Heart left ventricle (tissue), 13 donors: ENCODE measurements around the gene AKAP5.

Experiments
- CTCF ChIP-seq, 12 donors: fragments of 200-600 bp; sonication (generic) in 4 of 12; IDR thresholded peaks; one replicate each; pipeline versions ENCODE4 v1.5.0 to v1.8.0; 2018 to 2022; ENCODE audit warnings: antibody characterized with exemption in 12 of 12, mild to moderate bottlenecking in 5 of 12
- POLR2A ChIP-seq, 2 donors: fragments of 450-650 bp; IDR thresholded peaks; one replicate each; pipeline ENCODE4 v1.6.1; 2017; ENCODE audit warnings: antibody characterized with exemption in 2 of 2, mild to moderate bottlenecking in 2 of 2, moderate library complexity in 2 of 2
- donor health status: ischemic (EF 13 %, LVEDD 7.1; RV severe dilation, severe dysfunction).
- donor health status: DM: no; HTN: yes; CAD: no.
- donor health status: DM: no; HTN: no; CAD: no.
- donor health status: ischemic (EF 25% LVEDD 6.9; RV normal size, moderate dysfunction).
- donor health status: ischemic (EF 25% LVEDD 5.7; RV mildly dilated, moderate dysfunction).
- donor health status: ischemic (EF 35%, LVEDD 5.7; RV mildly dilated, moderate dysfunction).
- donor health status: nonischemic (EF 11% LVEDD 7.7; RV severe dilation, severe dysfunction).
- donor health status: DM: yes; HTN: yes; CAD: no.
- donor health status: PGD.
- donor health status: ischemic (EF 29% LVEDD 5.4; RV normal size, mild dysfunction).
- donor health status: nonischemic (EF 23%, LVEDD 6.1; RV moderate dilation, normal function).

- TF ChIP-seq CTCF (IDR thresholded peaks at IDR 0.05) (no peak), POLR2A (IDR thresholded peaks at IDR 0.05) (no peak)
Measured at GRCh38 chr14:64417055-64417770, 48.1 kb upstream of the AKAP5 start.
